ENCODE measurements around the gene MTERF1. TPM values are rescaled to one million over a fixed set of nuclear protein-coding genes. Genes with fewer than 3 reads are reported as not detected.

The MTERF1 gene
- total RNA-seq, 4 donors from 2014 or later = 4.4 to 12.5 (median 7.1) TPM

DNA sequence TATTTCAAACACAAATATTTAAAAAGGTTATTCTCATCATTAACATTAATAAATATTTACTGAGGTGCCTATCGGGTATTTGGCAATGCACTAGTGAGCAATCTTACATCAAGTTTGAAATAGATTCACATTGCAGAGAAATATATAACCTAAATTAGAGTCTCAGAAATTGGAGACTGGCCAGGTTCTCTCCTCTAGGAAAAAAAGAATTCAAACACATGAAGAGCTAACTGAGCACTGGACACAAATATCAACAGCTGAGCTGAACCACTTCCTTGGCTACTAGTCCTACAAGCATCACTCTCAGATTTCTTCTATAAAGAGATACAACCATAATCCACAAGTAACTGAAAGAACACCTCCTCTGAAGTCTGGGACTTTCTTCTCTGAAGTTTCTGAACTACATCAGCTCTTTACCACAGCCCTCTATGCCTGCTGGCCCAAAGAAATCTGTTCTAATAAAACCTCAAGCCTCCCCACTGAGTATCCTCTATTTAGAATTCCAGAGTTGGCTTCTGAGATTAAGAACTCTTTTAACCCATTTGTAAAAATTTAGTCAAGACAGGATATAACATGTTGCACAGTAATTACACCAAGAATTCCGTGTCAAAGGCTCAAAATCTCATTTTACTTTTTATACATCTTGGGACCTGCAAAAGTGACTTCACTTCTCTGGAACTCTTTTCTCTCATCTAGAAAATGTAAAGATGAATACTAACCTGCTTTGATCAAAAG, 45.2 kb downstream of the MTERF1 start:
- Histone ChIP-seq H3K9me3 (no peaks in the 10 kb centered on the region), H3K4me1 (no peaks in the 10 kb centered on the region), H3K4me3 (no peak overlapping the region), H3K36me3 (no peaks in the 10 kb centered on the region), H3K27me3 (no peaks in the 10 kb centered on the region), H3K27ac (no peak overlapping the region)
- no peak for TF ChIP-seq EP300 (IDR thresholded peaks at IDR 0.05)
- TF ChIP-seq POLR2AphosphoS5 (IDR thresholded peaks at IDR 0.05) = no peak
- no peak for TF ChIP-seq POLR2A (IDR thresholded peaks at IDR 0.05)
- TF ChIP-seq, protein P1, sequence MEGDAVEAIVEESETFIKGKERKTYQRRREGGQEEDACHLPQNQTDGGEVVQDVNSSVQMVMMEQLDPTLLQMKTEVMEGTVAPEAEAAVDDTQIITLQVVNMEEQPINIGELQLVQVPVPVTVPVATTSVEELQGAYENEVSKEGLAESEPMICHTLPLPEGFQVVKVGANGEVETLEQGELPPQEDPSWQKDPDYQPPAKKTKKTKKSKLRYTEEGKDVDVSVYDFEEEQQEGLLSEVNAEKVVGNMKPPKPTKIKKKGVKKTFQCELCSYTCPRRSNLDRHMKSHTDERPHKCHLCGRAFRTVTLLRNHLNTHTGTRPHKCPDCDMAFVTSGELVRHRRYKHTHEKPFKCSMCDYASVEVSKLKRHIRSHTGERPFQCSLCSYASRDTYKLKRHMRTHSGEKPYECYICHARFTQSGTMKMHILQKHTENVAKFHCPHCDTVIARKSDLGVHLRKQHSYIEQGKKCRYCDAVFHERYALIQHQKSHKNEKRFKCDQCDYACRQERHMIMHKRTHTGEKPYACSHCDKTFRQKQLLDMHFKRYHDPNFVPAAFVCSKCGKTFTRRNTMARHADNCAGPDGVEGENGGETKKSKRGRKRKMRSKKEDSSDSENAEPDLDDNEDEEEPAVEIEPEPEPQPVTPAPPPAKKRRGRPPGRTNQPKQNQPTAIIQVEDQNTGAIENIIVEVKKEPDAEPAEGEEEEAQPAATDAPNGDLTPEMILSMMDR (IDR thresholded peaks at IDR 0.05) = no peak
- 37 to 45% methylated on average over 2 of the region's 2 CpGs for WGBS, 2 donors (ENCODE audit: low coverage in 1 of 2)
- no peak for ATAC-seq

DNA sequence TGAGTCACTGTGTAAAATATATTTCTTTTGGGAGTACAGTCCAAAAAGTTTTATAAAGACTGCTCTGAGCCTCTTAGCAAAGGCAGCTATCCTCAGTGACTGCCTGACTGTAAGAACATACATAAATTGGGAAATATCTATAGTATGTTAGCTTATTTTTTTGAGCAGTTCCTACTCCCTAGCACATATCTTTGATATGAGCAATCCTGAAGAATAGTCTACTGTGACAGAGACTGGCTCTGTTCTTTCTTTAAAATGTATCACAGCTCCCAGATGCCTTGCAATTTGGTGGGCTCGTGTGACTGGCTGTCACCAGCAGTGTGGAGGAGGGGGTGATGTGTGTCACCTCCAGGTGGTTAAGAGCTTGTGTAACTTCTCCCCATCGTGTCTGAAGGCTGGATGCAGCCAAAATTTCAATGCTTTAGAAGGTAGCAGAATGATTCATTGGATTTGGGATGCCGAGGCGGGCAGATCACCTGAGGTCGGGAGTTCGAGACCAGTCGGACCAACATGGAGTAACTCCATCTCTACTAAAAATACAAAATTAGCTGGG, 47.9 kb downstream of the MTERF1 start:
- no peaks in the 10 kb centered on the region for H3K36me3 ChIP-seq
- no peaks in the 10 kb centered on the region for H3K9me3 ChIP-seq
- no peaks in the 10 kb centered on the region for H3K27me3 ChIP-seq
- no peak overlapping the region for H3K27ac ChIP-seq
- H3K4me3 ChIP-seq = no peak overlapping the region
- ATAC-seq = no peak
- H3K4me1 ChIP-seq = peaks cover 0 to 6% (median 0%) of the 10 kb centered on the region in 3 donors
- TF ChIP-seq POLR2A (IDR thresholded peaks at IDR 0.05) = no peak
- no peak for TF ChIP-seq EP300 (IDR thresholded peaks at IDR 0.05)
- TF ChIP-seq, protein P1 (IDR thresholded peaks at IDR 0.05) = no peak
- TF ChIP-seq POLR2AphosphoS5 (IDR thresholded peaks at IDR 0.05) = no peak
- WGBS, 2 donors (ENCODE audit: low coverage in 1 of 2) = 80% methylated on average over 2 of the region's 7 CpGs; no CpG with 5 or more reads in 1 of the 2 donors

DNA sequence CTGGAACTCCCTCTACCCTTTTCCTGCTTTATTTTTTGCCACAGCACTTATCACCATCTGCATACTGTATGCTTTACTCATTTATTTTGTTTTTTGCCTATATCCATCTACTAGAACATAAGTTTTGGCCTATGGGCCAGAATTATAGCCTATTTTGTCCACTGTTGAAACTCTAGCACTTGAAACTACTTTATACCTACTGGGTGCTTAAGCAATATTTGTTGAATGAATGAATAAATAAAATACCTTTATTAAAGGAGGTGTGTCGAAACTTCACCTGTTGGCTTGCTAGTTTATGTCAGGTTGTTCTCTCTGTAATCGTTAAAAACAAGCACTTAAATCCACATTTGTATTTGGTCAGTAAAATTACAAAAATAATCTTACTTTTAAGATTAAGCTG, 53.3 kb downstream of the MTERF1 start:
- Histone ChIP-seq H3K4me1 (peaks cover 0 to 6% (median 0%) of the 10 kb centered on the region in 3 donors), H3K27ac (no peak overlapping the region), H3K27me3 (no peaks in the 10 kb centered on the region), H3K36me3 (peaks cover 0 to 12% of the 10 kb centered on the region in 2 donors), H3K4me3 (no peak overlapping the region), H3K9me3 (no peaks in the 10 kb centered on the region)
- WGBS, 2 donors (ENCODE audit: low coverage in 1 of 2) = 87 to 100% methylated on average over 2 of the region's 2 CpGs
- TF ChIP-seq, protein P1 (IDR thresholded peaks at IDR 0.05) = no peak
- no peak for TF ChIP-seq POLR2AphosphoS5 (IDR thresholded peaks at IDR 0.05)
- no peak for TF ChIP-seq EP300 (IDR thresholded peaks at IDR 0.05)
- TF ChIP-seq POLR2A (IDR thresholded peaks at IDR 0.05) = no peak
- ATAC-seq = no peak

DNA sequence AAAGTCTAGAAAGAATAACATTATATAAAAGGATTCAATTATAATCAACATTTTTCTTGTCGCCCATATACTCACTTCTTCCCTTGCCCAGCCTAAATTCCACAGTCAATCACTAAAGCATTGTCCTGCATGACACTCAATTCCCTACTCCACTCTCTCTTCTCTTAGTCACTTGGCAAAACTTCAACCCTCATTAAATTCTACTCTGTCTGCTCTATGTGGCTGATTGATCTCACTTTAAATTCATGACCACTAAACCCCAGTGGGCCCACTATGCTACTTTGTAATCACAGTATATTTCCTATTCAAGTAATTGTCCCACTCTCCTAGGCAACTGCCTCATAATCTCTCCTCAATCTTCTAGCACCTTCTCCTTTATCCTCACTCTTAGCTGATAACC, 54.1 kb downstream of the MTERF1 start:
- Histone ChIP-seq H3K9me3 (no peaks in the 10 kb centered on the region), H3K4me1 (peaks cover 0 to 6% (median 0%) of the 10 kb centered on the region in 3 donors), H3K36me3 (peaks cover 0 to 12% of the 10 kb centered on the region in 2 donors), H3K27ac (no peak overlapping the region), H3K27me3 (no peaks in the 10 kb centered on the region), H3K4me3 (no peak overlapping the region)
- no peak for ATAC-seq
- TF ChIP-seq POLR2A (IDR thresholded peaks at IDR 0.05) (no peak), POLR2AphosphoS5 (IDR thresholded peaks at IDR 0.05) (no peak), EP300 (IDR thresholded peaks at IDR 0.05) (no peak)
- TF ChIP-seq, protein P1 (IDR thresholded peaks at IDR 0.05) = no peak
- WGBS, 2 donors (ENCODE audit: low coverage in 1 of 2) = 80 to 91% methylated on average over 1 of the region's 1 CpG

DNA sequence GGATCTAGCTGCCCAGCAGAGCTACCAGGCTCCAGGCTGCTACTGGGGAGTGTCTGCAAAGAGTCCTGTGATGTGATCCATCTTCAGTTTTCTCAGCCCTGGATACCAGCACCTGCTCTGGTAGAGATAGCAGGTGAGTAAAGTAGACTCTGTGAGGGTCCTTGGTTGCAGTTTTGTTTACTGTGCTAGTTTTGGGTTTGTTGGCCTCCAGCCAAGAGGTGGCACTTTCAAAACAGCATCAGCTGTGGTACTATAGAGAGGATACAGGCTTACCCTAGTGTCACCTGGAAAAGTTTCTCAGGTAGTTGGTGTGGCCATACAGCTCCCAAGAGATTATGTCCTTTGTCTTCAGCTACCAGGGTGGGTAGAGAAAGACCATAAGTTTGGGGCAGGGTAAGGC, 56.3 kb downstream of the MTERF1 start:
- peaks cover 0 to 12% of the 10 kb centered on the region in 2 donors for H3K36me3 ChIP-seq
- no peaks in the 10 kb centered on the region for H3K4me1 ChIP-seq
- no peaks in the 10 kb centered on the region for H3K27me3 ChIP-seq
- H3K27ac ChIP-seq = no peak overlapping the region
- no peak for ATAC-seq
- H3K4me3 ChIP-seq = no peak overlapping the region
- H3K9me3 ChIP-seq = peaks cover 0 to 11% (median 0%) of the 10 kb centered on the region in 3 donors
- TF ChIP-seq POLR2A (IDR thresholded peaks at IDR 0.05) = no peak
- TF ChIP-seq POLR2AphosphoS5 (IDR thresholded peaks at IDR 0.05) = no peak
- TF ChIP-seq, protein P1 (IDR thresholded peaks at IDR 0.05) = no peak
- no peak for TF ChIP-seq EP300 (IDR thresholded peaks at IDR 0.05)

All from gastroesophageal sphincter (tissue), 4 donors.